Neural cell (in vitro differentiated cells): Measurements from ENCODE around the gene TPCN1.

Experiments used
- CTCF ChIP-seq: fragments of 450-650 bp; IDR thresholded peaks from 2 replicates; pipeline ENCODE4 v1.5.1; 2014; ENCODE audit warnings: antibody characterized with exemption, mild to moderate bottlenecking, moderate library complexity; ENCODE audit not compliant: poor library complexity, severe bottlenecking
- MXI1 ChIP-seq: fragments of 450-650 bp; conservative IDR thresholded peaks from 2 replicates; pipeline ENCODE4 v1.6.1; 2014; ENCODE audit warnings: antibody characterized with exemption, mild to moderate bottlenecking; ENCODE audit not compliant: poor library complexity, severe bottlenecking

GRCh38 chr12:113347107-113347506 is 125.8 kb downstream of the TPCN1 start:
- TF ChIP-seq CTCF = no peak
- no peak for TF ChIP-seq MXI1
